ENCODE data around the gene KIF24.
"Not testable (repeated sequence)": the region's sequence is repeated elsewhere in the genome, so short reads cannot be mapped to it uniquely, and the experiment has no call there.

DNA sequence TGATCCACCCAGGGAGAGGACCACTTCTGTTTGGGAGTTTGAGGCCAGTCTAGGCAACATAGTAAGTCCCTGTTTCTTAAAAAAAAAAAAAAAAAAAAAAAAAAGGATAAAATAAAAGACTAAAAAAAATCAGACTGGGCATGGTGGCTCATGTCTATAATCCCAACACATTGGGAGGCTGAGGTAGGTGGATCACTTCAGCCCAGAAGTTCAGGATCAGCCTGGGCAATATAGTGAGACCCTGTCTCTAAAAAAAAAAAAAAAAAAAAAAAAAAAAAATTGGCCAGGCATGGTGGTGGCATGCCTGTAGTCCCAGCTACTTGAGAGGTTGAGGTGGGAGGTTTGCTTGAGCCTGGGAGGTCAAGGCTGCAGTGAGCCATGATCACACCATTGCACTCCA, 9.0 kb upstream of the KIF24 start:
- TF ChIP-seq, protein P1, sequence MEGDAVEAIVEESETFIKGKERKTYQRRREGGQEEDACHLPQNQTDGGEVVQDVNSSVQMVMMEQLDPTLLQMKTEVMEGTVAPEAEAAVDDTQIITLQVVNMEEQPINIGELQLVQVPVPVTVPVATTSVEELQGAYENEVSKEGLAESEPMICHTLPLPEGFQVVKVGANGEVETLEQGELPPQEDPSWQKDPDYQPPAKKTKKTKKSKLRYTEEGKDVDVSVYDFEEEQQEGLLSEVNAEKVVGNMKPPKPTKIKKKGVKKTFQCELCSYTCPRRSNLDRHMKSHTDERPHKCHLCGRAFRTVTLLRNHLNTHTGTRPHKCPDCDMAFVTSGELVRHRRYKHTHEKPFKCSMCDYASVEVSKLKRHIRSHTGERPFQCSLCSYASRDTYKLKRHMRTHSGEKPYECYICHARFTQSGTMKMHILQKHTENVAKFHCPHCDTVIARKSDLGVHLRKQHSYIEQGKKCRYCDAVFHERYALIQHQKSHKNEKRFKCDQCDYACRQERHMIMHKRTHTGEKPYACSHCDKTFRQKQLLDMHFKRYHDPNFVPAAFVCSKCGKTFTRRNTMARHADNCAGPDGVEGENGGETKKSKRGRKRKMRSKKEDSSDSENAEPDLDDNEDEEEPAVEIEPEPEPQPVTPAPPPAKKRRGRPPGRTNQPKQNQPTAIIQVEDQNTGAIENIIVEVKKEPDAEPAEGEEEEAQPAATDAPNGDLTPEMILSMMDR (IDR thresholded peaks at IDR 0.05), result not testable (repeated sequence)
- TF ChIP-seq POLR2A (IDR thresholded peaks at IDR 0.05), result not testable (repeated sequence)
